MM.1S (cell line): Measurements from ENCODE around the gene MYOCD.

ENCODE experiments used
- DNase-seq: peaks from one replicate; pipeline ENCODE4 v3.0.0-alpha.2; 2015
- H2AFZ ChIP-seq: fragments of 300-600 bp; sonication (generic); 2 replicates; pipeline ENCODE4 v1.6.0; 2016; ENCODE audit warnings: antibody characterized with exemption, low read length
- H3F3A ChIP-seq: fragments of 300-600 bp; sonication (generic); 2 replicates; pipeline ENCODE4 v1.6.1; 2016; ENCODE audit warnings: mild to moderate bottlenecking, antibody characterized with exemption, low read length, moderate library complexity, mixed read lengths; ENCODE audit not compliant: insufficient read depth
- H3K27ac ChIP-seq: fragments of 300-600 bp; sonication (generic); 2 replicates; pipeline ENCODE4 v1.5.1; 2016; ENCODE audit warnings: mild to moderate bottlenecking, low read length
- H3K27me3 ChIP-seq: fragments of 300-600 bp; sonication (generic); replicated peaks from 2 replicates; pipeline ENCODE4 v1.6.0; 2016; ENCODE audit warnings: low read length; ENCODE audit not compliant: insufficient read depth
- H3K36me3 ChIP-seq: fragments of 300-600 bp; sonication (generic); replicated peaks from 2 replicates; pipeline ENCODE4 v1.6.1; 2016; ENCODE audit warnings: mild to moderate bottlenecking, low read length, mixed read lengths; ENCODE audit not compliant: insufficient read depth
- H3K4me1 ChIP-seq: fragments of 300-600 bp; sonication (generic); 2 replicates; pipeline ENCODE4 v1.6.1; 2016; ENCODE audit warnings: low read length, mixed read lengths
- H3K4me2 ChIP-seq: fragments of 300-600 bp; sonication (generic); 2 replicates; pipeline ENCODE4 v1.6.0; 2016; ENCODE audit warnings: low read depth, low read length
- H3K4me3 ChIP-seq: fragments of 300-600 bp; sonication (generic); 2 replicates; pipeline ENCODE4 v1.5.1; 2016; ENCODE audit warnings: low read length, mixed read lengths
- H3K79me2 ChIP-seq: fragments of 300-600 bp; sonication (generic); 2 replicates; pipeline ENCODE4 v1.6.1; 2016; ENCODE audit warnings: mixed run types, low read length, mixed read lengths
- H3K9ac ChIP-seq: fragments of 300-600 bp; sonication (generic); 2 replicates; pipeline ENCODE4 v1.6.1; 2016; ENCODE audit warnings: low read length, mixed read lengths
- H3K9me2 ChIP-seq: fragments of 300-600 bp; sonication (generic); replicated peaks from 2 replicates; pipeline ENCODE4 v1.6.1; 2016; ENCODE audit warnings: mild to moderate bottlenecking, low read length, mixed read lengths; ENCODE audit not compliant: insufficient read depth
- H3K9me3 ChIP-seq: fragments of 300-600 bp; sonication (generic); replicated peaks from 2 replicates; pipeline ENCODE4 v1.6.1; 2016; ENCODE audit warnings: mild to moderate bottlenecking, low read length, mixed read lengths; ENCODE audit not compliant: insufficient read depth
- H4K20me1 ChIP-seq: fragments of 300-600 bp; sonication (generic); 2 replicates; pipeline ENCODE4 v1.6.1; 2016; ENCODE audit warnings: mild to moderate bottlenecking, low read length, moderate library complexity, mixed read lengths; ENCODE audit not compliant: insufficient read depth
- CTCF ChIP-seq: fragments of 300-600 bp; sonication (generic); IDR thresholded peaks from 2 replicates; pipeline ENCODE4 v1.5.1; 2016; ENCODE audit warnings: antibody characterized with exemption, low read length, mixed read lengths
- EZH2 ChIP-seq: fragments of 300-600 bp; sonication (generic); optimal IDR thresholded peaks from 2 replicates; pipeline ENCODE3; 2017; ENCODE audit warnings: low read depth, mild to moderate bottlenecking, antibody characterized with exemption, low read length, mixed read lengths
- EZH2phosphoT487 ChIP-seq: fragments of 300-600 bp; sonication (generic); IDR thresholded peaks from 2 replicates; pipeline ENCODE4 v1.6.1; 2018; ENCODE audit warnings: antibody characterized with exemption, low read length

MYOCD gene

GRCh38 chr17:12637745-12638651 is 27.7 kb upstream of the MYOCD start:
- no peak overlapping the region for H3K9ac ChIP-seq
- TF ChIP-seq EZH2phosphoT487: no peak
- TF ChIP-seq CTCF: no peak
- no peak for TF ChIP-seq EZH2
- H3K4me3 ChIP-seq: no peak overlapping the region
- no peaks in the 10 kb centered on the region for H3K27me3 ChIP-seq
- no peaks in the 10 kb centered on the region for H3K9me2 ChIP-seq
- H3K79me2 ChIP-seq: no peaks in the 10 kb centered on the region
- H3K27ac ChIP-seq: no peak overlapping the region
- no peak for DNase-seq
- H3K9me3 ChIP-seq: no peaks in the 10 kb centered on the region
- no peak overlapping the region for H3K4me2 ChIP-seq
- H3F3A ChIP-seq: no peaks in the 10 kb centered on the region
- H4K20me1 ChIP-seq: no peaks in the 10 kb centered on the region
- H2AFZ ChIP-seq: no peak overlapping the region
- H3K4me1 ChIP-seq: no peaks in the 10 kb centered on the region
- no peaks in the 10 kb centered on the region for H3K36me3 ChIP-seq

GRCh38 chr17:12640364-12640763 is 25.3 kb upstream of the MYOCD start:
- H3K4me2 ChIP-seq: no peak overlapping the region
- no peak for DNase-seq
- H3K79me2 ChIP-seq: no peaks in the 10 kb centered on the region
- no peaks in the 10 kb centered on the region for H4K20me1 ChIP-seq
- no peaks in the 10 kb centered on the region for H3K36me3 ChIP-seq
- no peak overlapping the region for H3K4me3 ChIP-seq
- H3K9me2 ChIP-seq: no peaks in the 10 kb centered on the region
- no peak overlapping the region for H2AFZ ChIP-seq
- no peak overlapping the region for H3K9ac ChIP-seq
- H3F3A ChIP-seq: no peaks in the 10 kb centered on the region
- no peaks in the 10 kb centered on the region for H3K9me3 ChIP-seq
- no peak overlapping the region for H3K27ac ChIP-seq
- no peaks in the 10 kb centered on the region for H3K27me3 ChIP-seq
- TF ChIP-seq EZH2: no peak
- TF ChIP-seq EZH2phosphoT487: no peak
- TF ChIP-seq CTCF: no peak
- no peaks in the 10 kb centered on the region for H3K4me1 ChIP-seq

- Histone ChIP-seq H3K36me3 (no peaks in the 10 kb centered on the region), H3K4me3 (no peak overlapping the region), H3K9me3 (no peaks in the 10 kb centered on the region), H4K20me1 (no peaks in the 10 kb centered on the region), H3K4me1 (no peaks in the 10 kb centered on the region), H2AFZ (no peak overlapping the region), H3K9me2 (no peaks in the 10 kb centered on the region), H3K79me2 (no peaks in the 10 kb centered on the region), H3K27ac (no peak overlapping the region), H3K4me2 (no peak overlapping the region), H3K9ac (no peak overlapping the region), H3F3A (no peaks in the 10 kb centered on the region), H3K27me3 (no peaks in the 10 kb centered on the region)
- no peak for TF ChIP-seq EZH2
- no peak for TF ChIP-seq EZH2phosphoT487
- TF ChIP-seq CTCF: no peak
- DNase-seq: no peak
Observed at GRCh38 chr17:12641084-12641483, 24.6 kb upstream of the MYOCD start.
